ENCODE results near the gene N4BP2L2. TPM values are rescaled to one million over a fixed set of nuclear protein-coding genes. Genes with fewer than 3 reads are reported as not detected.

The N4BP2L2 gene
- total and polyA plus RNA-seq, 2 of the 13 experiments (the other 11 are each of a cell fraction or from before 2014, with no cell fraction given), result 58.9 to 81.2 TPM

- TF ChIP-seq ZNF407 (CRISPR knock-in tag; IDR thresholded peaks at IDR 0.05; ENCODE audit: not compliant biosample characterization) (no peak), ZNF614 (CRISPR knock-in tag; IDR thresholded peaks at IDR 0.05; ENCODE audit: borderline replicate concordance) (no peak), DNMT3B (CRISPR knock-in tag; conservative IDR thresholded peaks at IDR 0.05) (no peak), ZNF224 (CRISPR knock-in tag; IDR thresholded peaks at IDR 0.05) (no peak), ZBED4 (CRISPR knock-in tag; IDR thresholded peaks at IDR 0.05; ENCODE audit: borderline replicate concordance) (no peak), ZHX2 (IDR thresholded peaks at IDR 0.05; ENCODE audit: low read depth) (no peak), ZHX2 (CRISPR knock-in tag; IDR thresholded peaks at IDR 0.05; ENCODE audit: borderline replicate concordance) (no peak), CSRNP1 (CRISPR knock-in tag; IDR thresholded peaks at IDR 0.05) (no peak), KMT2A (CRISPR knock-in tag; IDR thresholded peaks at IDR 0.05) (no peak)
Observed at GRCh38 chr13:32446220-32446619, 92.4 kb downstream of the N4BP2L2 start (continued).
